GM21619 (cell line): ENCODE measurements around the gene NCDN.
"Not testable (repeated sequence)": the region's sequence is repeated elsewhere in the genome, so short reads cannot be mapped to it uniquely, and the experiment has no call there.

Source experiments
- ATAC-seq: cut with Tn5 transposase; IDR thresholded peaks from one replicate; pipeline ENCODE4 v1.9.1; 2021; ENCODE audit not compliant: unreplicated experiment

NCDN gene

GRCh38 chr1:35568975-35569395, 11.4 kb downstream of the NCDN start:
- ATAC-seq, result no peak

- ATAC-seq, result no peak
These were observed 12.3 kb downstream of the NCDN start for GRCh38 chr1:35569936-35570335.

GRCh38 chr1:35570589-35571137, 13.1 kb downstream of the NCDN start:
- no peak for ATAC-seq

- no peak for ATAC-seq
These were observed 13.7 kb downstream of the NCDN start for GRCh38 chr1:35571263-35571662.

- no peak for ATAC-seq
These were observed 14.7 kb downstream of the NCDN start for GRCh38 chr1:35572296-35572695.

- no peak for ATAC-seq
These were observed 15.9 kb downstream of the NCDN start, which contains the start of gene TFAP2E for GRCh38 chr1:35573198-35574124. TFAP2E (plus strand) TSS chr1:35573314; CDS start chr1:35573578, 264 bp downstream.

GRCh38 chr1:35574125-35574654, 16.6 kb downstream of the NCDN start:
- no peak for ATAC-seq

GRCh38 chr1:35574655-35575415, 17.2 kb downstream of the NCDN start:
- no peak for ATAC-seq

GRCh38 chr1:35575416-35575958, 17.9 kb downstream of the NCDN start:
- no peak for ATAC-seq

GRCh38 chr1:35576061-35576765, 18.6 kb downstream of the NCDN start:
- ATAC-seq, result no peak

- not testable (repeated sequence) for ATAC-seq
These were observed 19.1 kb downstream of the NCDN start for GRCh38 chr1:35576766-35577070.

- ATAC-seq, result peak; percentile 65
These were observed 19.7 kb downstream of the NCDN start for GRCh38 chr1:35577071-35577998.

- ATAC-seq, result no peak
These were observed 23.4 kb downstream of the NCDN start for GRCh38 chr1:35580949-35581388.

- not testable (repeated sequence) for ATAC-seq
These were observed 24.0 kb downstream of the NCDN start for GRCh38 chr1:35581621-35582020.

GRCh38 chr1:35585281-35585680, 27.7 kb downstream of the NCDN start:
- ATAC-seq, result no peak

GRCh38 chr1:35585805-35586204, 28.2 kb downstream of the NCDN start:
- ATAC-seq, result not testable (repeated sequence)

- ATAC-seq, result no peak
These were observed 29.2 kb downstream of the NCDN start for GRCh38 chr1:35586808-35587207.

GRCh38 chr1:35587736-35588135, 30.1 kb downstream of the NCDN start:
- no peak for ATAC-seq

GRCh38 chr1:35588197-35588910, 30.8 kb downstream of the NCDN start:
- ATAC-seq, result no peak
